HG03457 (cell line): ENCODE results near the gene HNF1A.

Source experiments
- ATAC-seq: cut with Tn5 transposase; IDR thresholded peaks from one replicate; pipeline ENCODE4 v1.9.1; 2021; ENCODE audit warnings: moderate number of reproducible peaks; ENCODE audit not compliant: unreplicated experiment

The HNF1A gene

GRCh38 chr12:120988234-120988633 lies 9.9 kb downstream of the HNF1A start:
- no peak for ATAC-seq

- no peak for ATAC-seq
These were observed 10.3 kb downstream of the HNF1A start for GRCh38 chr12:120988658-120989057.

DNA sequence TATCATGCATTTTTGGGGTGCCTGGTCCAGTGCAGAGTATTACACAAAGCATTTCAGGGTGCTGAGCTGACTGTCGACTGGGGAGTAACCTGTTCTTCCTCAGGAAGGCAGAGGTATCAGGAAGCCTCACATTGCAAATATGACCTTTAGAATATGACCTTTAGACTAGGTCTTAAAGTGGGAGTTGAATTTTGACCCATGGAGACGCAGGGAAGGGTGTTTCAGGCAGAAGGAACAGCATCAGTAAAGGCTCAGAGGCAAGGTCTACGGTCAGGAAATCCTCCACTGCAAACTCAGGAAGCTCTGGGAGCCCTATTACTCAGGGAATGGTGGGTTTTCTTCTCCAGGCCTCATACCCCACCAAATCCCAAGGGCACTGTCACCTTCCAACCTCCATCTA lies 11.3 kb downstream of the HNF1A start:
- ATAC-seq: no peak

DNA sequence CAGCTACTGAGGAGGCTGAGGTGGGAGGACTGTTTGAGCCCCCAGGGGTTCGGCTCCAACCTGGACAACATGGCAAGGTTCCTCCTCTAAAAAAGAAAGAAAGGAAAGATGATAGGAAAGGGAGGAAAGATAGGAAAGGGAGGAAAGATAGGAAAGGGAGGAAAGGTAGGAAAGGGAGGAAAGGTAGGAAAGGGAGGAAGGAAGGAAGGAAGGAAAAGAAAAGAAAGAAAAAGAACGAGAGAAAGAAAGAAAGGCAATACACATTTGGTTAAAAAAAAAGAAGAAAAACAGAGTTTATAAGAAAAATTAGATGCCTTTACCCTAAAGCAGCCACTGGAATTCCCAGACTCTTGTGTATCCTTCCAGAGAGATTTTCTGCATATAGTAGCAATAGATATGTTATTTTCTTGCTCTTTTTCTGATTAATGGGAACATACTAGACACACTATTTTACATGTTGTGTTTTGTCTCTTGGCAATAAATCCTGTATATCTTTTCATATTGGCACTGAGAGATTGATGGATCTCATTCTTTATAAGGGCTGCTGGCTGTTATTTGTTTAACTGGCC lies 12.2 kb downstream of the HNF1A start:
- ATAC-seq: no peak

DNA sequence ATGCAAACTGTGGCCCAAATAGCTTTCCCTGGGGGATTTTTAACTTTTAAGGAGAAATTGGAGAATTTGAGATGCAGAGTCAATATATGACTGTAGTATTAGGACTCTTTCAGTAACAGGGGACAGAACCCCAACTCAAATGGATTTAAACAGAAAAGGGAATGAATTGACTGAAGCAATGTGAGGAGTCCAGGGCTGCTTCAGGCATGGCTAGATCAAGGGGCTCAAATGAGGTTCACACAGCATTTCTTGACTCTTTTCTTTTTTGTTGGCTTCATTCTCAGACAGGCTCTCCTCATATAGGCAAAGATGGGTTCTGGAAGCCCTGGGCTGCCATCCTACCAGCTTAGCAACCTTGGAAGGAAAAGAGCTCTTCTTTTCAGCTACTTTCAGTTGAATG lies 13.6 kb downstream of the HNF1A start:
- no peak for ATAC-seq

GRCh38 chr12:120992989-120993388 lies 14.6 kb downstream of the HNF1A start:
- ATAC-seq: no peak

DNA sequence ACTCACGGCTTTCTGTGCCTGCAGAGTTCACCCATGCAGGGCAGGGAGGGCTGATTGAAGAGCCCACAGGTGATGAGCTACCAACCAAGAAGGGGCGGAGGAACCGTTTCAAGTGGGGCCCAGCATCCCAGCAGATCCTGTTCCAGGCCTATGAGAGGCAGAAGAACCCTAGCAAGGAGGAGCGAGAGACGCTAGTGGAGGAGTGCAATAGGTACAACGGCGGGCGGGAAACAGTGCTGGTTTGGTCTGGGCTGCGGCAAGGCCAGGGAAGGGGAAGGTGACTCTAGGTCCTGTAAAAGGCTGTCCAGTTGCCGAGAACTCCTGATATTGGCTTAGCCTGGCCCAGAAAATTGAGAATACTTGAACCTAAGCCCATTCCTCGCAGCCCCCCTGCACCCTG lies 15.2 kb downstream of the HNF1A start:
- no peak for ATAC-seq

- no peak for ATAC-seq
These were observed 15.7 kb downstream of the HNF1A start for GRCh38 chr12:120994059-120994458.

DNA sequence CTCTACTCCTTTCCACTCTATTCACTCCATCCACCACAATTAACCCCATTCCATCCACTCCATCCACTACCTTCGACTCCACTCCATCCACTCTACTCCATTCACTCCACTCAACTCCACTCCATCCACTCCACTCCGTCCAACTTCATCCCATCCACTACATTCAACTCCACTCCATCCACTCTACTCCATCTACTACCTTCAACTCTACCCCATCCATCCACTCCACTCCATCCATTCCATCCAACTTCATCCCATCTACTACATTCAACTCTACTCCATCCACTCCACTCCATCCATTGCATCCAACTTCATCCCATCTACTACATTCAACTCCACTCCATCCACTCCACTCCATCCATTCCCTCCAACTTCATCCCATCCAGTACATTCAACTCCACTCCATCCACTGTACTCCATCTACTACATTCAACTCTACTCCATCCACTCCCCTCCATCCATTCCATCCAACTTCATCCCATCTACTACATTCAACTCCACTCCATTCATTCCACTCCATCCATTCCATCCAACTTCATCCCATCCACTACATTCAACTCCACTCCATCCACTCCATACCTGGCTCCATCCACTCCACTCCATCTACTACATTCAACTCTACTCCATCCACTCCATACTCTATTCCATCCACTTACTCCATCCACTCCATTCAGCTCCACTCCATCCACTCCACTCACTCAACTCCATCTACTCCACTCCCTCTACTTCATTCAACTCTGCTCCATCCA lies 16.4 kb downstream of the HNF1A start:
- no peak for ATAC-seq

GRCh38 chr12:120996133-120996746 lies 17.9 kb downstream of the HNF1A start:
- ATAC-seq: no peak

DNA sequence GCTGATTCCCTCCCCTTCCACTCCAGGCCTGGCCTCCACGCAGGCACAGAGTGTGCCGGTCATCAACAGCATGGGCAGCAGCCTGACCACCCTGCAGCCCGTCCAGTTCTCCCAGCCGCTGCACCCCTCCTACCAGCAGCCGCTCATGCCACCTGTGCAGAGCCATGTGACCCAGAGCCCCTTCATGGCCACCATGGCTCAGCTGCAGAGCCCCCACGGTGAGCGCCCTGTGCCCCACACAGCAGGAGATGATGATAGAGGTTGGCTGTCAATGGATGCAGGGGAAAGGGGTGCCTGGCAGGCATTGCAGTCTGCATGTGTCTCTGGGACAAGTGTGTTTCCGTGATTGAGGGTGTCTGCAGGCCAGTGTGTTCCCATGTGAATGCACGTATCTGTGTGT lies 19.1 kb downstream of the HNF1A start:
- ATAC-seq: no peak

GRCh38 chr12:120998435-120998834 lies 20.1 kb downstream of the HNF1A start:
- ATAC-seq: no peak

- ATAC-seq: no peak
These were observed 21.1 kb downstream of the HNF1A start for GRCh38 chr12:120999191-121000120.

GRCh38 chr12:121000530-121000929 lies 22.2 kb downstream of the HNF1A start:
- no peak for ATAC-seq

- ATAC-seq: no peak
These were observed 22.7 kb downstream of the HNF1A start for GRCh38 chr12:121001060-121001459.

GRCh38 chr12:121001841-121002483 lies 23.6 kb downstream of the HNF1A start:
- ATAC-seq: no peak

- ATAC-seq: no peak
These were observed 25.3 kb downstream of the HNF1A start for GRCh38 chr12:121003650-121004049.

DNA sequence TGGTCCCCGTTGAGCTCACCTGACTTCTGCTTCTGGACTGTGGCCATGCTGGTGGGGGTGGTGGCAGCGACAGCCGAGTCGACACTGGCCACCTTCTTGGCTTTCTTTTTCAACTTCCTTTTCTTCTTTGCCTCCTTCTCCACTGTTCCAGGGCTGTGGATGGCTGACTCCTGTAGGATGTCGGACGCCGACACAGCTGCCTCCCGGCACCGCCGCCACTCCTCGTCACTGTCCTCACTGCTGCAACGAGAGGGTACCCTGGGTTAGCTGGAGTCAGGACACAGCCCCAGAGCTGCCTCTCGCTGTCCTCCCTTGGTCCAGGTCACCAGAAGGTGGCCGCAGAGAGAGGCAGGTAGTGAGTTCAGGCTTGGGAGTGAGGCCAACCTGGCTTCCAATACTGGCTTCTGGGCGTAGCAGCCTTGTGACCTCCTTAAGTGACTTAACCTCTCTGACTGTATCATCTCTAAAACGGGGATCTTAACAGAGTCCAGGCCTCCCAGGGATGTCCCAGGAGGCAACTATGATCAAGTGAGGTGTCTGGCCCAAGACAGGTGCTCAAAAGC lies 26.0 kb downstream of the HNF1A start:
- no peak for ATAC-seq

DNA sequence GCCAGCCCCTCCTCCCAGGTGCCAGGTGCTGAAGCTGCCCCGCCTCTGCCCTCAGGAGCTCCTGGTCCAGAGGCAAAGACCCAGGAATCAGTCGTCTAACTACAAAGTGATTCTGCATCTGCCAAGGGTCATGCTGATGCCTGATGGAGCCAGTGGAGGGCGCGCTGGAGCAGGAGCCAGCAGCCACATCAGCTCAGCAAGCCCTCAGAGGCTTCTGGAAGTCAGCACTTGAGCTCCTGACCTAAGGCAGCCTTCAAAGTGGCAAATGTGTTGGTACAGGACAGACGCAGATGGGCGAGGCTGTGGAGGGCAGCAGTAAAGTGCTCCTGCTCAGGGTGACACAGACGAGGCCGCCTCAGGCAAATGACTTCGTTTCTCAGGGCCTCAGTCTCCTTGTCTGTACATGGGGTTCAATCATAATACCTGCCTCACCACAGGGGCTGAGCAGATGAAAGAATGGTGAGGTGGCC lies 27.0 kb downstream of the HNF1A start:
- ATAC-seq: no peak

DNA sequence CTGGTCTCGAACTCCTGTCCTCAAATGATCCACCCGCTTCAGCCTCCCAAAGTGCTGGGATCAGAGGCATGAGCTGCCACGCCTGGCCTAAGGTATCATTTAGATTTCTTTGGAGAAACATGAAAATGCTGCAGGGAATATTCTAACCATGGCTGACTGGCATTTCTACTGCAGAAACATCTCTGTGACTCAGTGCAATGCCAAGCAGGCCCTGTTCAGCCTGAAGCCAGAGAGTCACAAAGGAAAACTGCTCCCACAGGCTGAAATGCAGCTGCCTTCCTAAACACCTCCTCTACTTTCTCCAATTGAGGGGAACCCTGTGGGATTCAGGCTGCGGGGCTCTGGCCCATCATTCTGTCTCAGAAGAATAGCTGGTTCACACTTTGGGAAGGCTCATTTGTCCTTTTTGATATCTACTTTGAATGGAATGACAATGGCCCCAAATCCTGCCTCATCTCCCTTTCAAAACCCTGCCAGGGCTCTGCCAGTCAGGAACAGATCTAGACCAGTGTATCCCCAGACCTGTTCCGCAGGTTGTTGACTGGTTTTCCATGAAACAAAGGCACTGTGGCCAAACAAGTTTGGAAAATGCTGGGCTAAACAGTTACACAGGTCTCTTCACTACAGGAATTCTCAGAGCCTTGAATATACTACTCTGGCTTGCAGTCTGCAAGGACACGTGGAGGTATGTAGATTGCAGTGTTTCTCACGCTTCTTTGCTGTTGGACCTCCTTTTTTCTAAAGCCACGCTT lies 30.2 kb downstream of the HNF1A start:
- no peak for ATAC-seq
